Prostate gland (tissue), 2 donors: ENCODE results near the gene PLEKHD1. TPM values are rescaled to one million over a fixed set of nuclear protein-coding genes. Genes with fewer than 3 reads are reported as not detected.

Experiments
- DNase-seq: peaks from one replicate; pipeline ENCODE4 v3.0.0-alpha.2; 2019; ENCODE audit warnings: low spot score
- H3K27ac ChIP-seq, 2 donors: fragments of 200-600 bp; sonication (generic); 2 replicates each; pipeline ENCODE4 v1.5.1; 2017 to 2019
- H3K27me3 ChIP-seq: fragments of 200-600 bp; sonication (generic); replicated peaks from 2 replicates; pipeline ENCODE4 v1.5.1; 2019; ENCODE audit not compliant: insufficient read depth
- H3K36me3 ChIP-seq, 2 donors: fragments of 200-600 bp; sonication (generic); 1 replicate in 1 of 2; 2 replicates in 1 of 2; pipeline versions ENCODE4 v1.5.1 to v1.8.1; 2017 to 2019
- H3K4me1 ChIP-seq: fragments of 200-600 bp; sonication (generic); replicated peaks from 2 replicates; pipeline ENCODE4 v1.5.1; 2019
- H3K4me3 ChIP-seq, 2 donors: fragments of 200-600 bp; sonication (generic); 2 replicates each; pipeline ENCODE4 v1.5.1; 2017 to 2019
- H3K9me3 ChIP-seq: fragments of 200-600 bp; sonication (generic); 2 replicates; pipeline ENCODE4 v1.5.1; 2017
- CTCF ChIP-seq, 4 experiments: fragments of 200-600 bp in 2 of 4; fragments of 450-650 bp in 2 of 4; sonication (generic) in 2 of 4; IDR thresholded peaks; 1 replicate in 3 of 4; 2 replicates in 1 of 4; pipeline ENCODE4 v1.5.1; 2016 to 2019; ENCODE audit warnings: antibody characterized with exemption in 4 of 4, mild to moderate bottlenecking in 2 of 4, moderate library complexity in 2 of 4
- POLR2A ChIP-seq: fragments of 450-650 bp; IDR thresholded peaks from one replicate; pipeline ENCODE4 v1.6.1; 2016; ENCODE audit warnings: antibody characterized with exemption, mild to moderate bottlenecking
- POLR2AphosphoS5 ChIP-seq: sonication (generic); formaldehyde crosslinking; IDR thresholded peaks from one replicate; pipeline ENCODE4 v1.6.1; 2017; ENCODE audit warnings: antibody characterized with exemption
- WGBS: methylation state at CpG from one replicate; pipeline ENCODE4 v1.1.5; 2018; 5-methylcytosine and 5-hydroxymethylcytosine counted together
- intact Hi-C: fragments of 100-400 bp; cut with DNase I; formaldehyde crosslinking; loops from one replicate; pipeline ENCODE4 v1.14.2; 2022
- total RNA-seq, 2 donors: library from RNA; depleted of rRNA; stranded (reverse); fragments of >200 nt; gene quantifications; one replicate each; pipeline ENCODE4 v1.1.0, GENCODE V29; 2016

The PLEKHD1 gene
- total RNA-seq, 2 donors from 2014 or later: 0.27 to 0.40 TPM

GRCh38 chr14:69553252-69553651 lies 68.7 kb downstream of the PLEKHD1 start:
- WGBS: 68% methylated on average over 1 of the region's 1 CpG
- no peak for TF ChIP-seq POLR2A
- TF ChIP-seq CTCF (IDR thresholded peaks at IDR 0.05): no peak
- no peak for TF ChIP-seq POLR2AphosphoS5
- no peaks in the 10 kb centered on the region for H3K4me1 ChIP-seq
- no peak for DNase-seq
- H3K27me3 ChIP-seq: no peaks in the 10 kb centered on the region
- no peak overlapping the region for H3K27ac ChIP-seq
- no peaks in the 10 kb centered on the region for H3K36me3 ChIP-seq
- no peaks in the 10 kb centered on the region for H3K9me3 ChIP-seq
- intact Hi-C loops: no loop called here
- H3K4me3 ChIP-seq: no peak overlapping the region

- Histone ChIP-seq H3K27ac (no peak overlapping the region), H3K36me3 (no peaks in the 10 kb centered on the region), H3K9me3 (no peaks in the 10 kb centered on the region), H3K4me3 (no peak overlapping the region), H3K4me1 (no peaks in the 10 kb centered on the region), H3K27me3 (no peaks in the 10 kb centered on the region)
- DNase-seq: no peak
- intact Hi-C loops: no loop called here
- TF ChIP-seq POLR2AphosphoS5: no peak
- no peak for TF ChIP-seq CTCF (IDR thresholded peaks at IDR 0.05)
- TF ChIP-seq POLR2A: no peak
- 43% methylated on average over 4 of the region's 4 CpGs for WGBS
Observed at GRCh38 chr14:69554500-69554899, 70.0 kb downstream of the PLEKHD1 start.

- no peaks in the 10 kb centered on the region for H3K27me3 ChIP-seq
- 93% methylated on average over 4 of the region's 4 CpGs for WGBS
Observed at GRCh38 chr14:69558774-69559173, 74.2 kb downstream of the PLEKHD1 start.

GRCh38 chr14:69559581-69560011 lies 75.1 kb downstream of the PLEKHD1 start:
- H3K27ac ChIP-seq: no peak overlapping the region
- intact Hi-C loops: no loop called here

More at GRCh38 chr14:69558774-69559173, 74.2 kb downstream of the PLEKHD1 start:
- intact Hi-C loops: no loop called here
- no peak for DNase-seq
- no peak overlapping the region for H3K27ac ChIP-seq
- TF ChIP-seq POLR2A (no peak), POLR2AphosphoS5 (no peak), CTCF (IDR thresholded peaks at IDR 0.05) (no peak)
- H3K4me1 ChIP-seq: no peaks in the 10 kb centered on the region
- no peaks in the 10 kb centered on the region for H3K36me3 ChIP-seq
- H3K9me3 ChIP-seq: no peaks in the 10 kb centered on the region
- no peak overlapping the region for H3K4me3 ChIP-seq

More at GRCh38 chr14:69559581-69560011, 75.1 kb downstream of the PLEKHD1 start:
- Histone ChIP-seq H3K4me1 (no peaks in the 10 kb centered on the region), H3K27me3 (no peaks in the 10 kb centered on the region), H3K36me3 (no peaks in the 10 kb centered on the region), H3K4me3 (no peak overlapping the region), H3K9me3 (no peaks in the 10 kb centered on the region)
- 16% methylated on average over 6 of the region's 6 CpGs for WGBS
- DNase-seq: no peak
- TF ChIP-seq POLR2A: no peak
- TF ChIP-seq POLR2AphosphoS5: no peak
- TF ChIP-seq CTCF (IDR thresholded peaks at IDR 0.05): no peak
